Measurements from ENCODE around the gene TEX29. TPM values are rescaled to one million over a fixed set of nuclear protein-coding genes. Genes with fewer than 3 reads are reported as not detected.

The TEX29 gene
- total RNA-seq, 3 donors from 2014 or later (not counting 1 experiment from before 2014, with no cell fraction given) = not detected

GRCh38 chr13:111292710-111293485 lies 27.5 kb upstream of the TEX29 start:
- ATAC-seq = no peak
- Histone ChIP-seq H3K9me3 (ENCODE audit: control insufficient read depth, insufficient read depth, low read length) (no peaks in the 10 kb centered on the region), H3K27ac (ENCODE audit: low read length) (no peak overlapping the region), H3K4me1 (ENCODE audit: control insufficient read depth, insufficient read depth, low read length) (peaks cover 10% of the 10 kb centered on the region), H3K4me3 (ENCODE audit: low read length) (no peak overlapping the region), H3K36me3 (ENCODE audit: control insufficient read depth, insufficient read depth, low read length) (peaks cover 55% of the 10 kb centered on the region), H3K27me3 (ENCODE audit: control insufficient read depth, insufficient read depth, low read length) (no peaks in the 10 kb centered on the region)
- Mint-ChIP-seq H3K9me3 (no peaks in the 10 kb centered on the region), H3K4me3 (no peak overlapping the region), H3K27me3 (ENCODE audit: low read depth in 2 of 2) (no peaks in the 10 kb centered on the region), H3K27ac (no peak overlapping the region), H3K4me1 (peaks cover 19 to 25% of the 10 kb centered on the region in 2 donors), H3K36me3 (peaks cover 12% of the 10 kb centered on the region)
- no peak for TF ChIP-seq CTCF (IDR thresholded peaks at IDR 0.05)
- no peak for DNase-seq
- WGBS (ENCODE audit: insufficient coverage) = 96% methylated on average over 11 of the region's 13 CpGs
- intact Hi-C loops (cut with micrococcal nuclease) = no loop called here

GRCh38 chr13:111295886-111296285 lies 24.6 kb upstream of the TEX29 start:
- TF ChIP-seq CTCF (IDR thresholded peaks at IDR 0.05) = no peak
- H3K9me3 Mint-ChIP-seq = no peaks in the 10 kb centered on the region
- H3K4me1 Mint-ChIP-seq = peaks cover 19 to 25% of the 10 kb centered on the region in 2 donors
- Histone ChIP-seq H3K27ac (ENCODE audit: low read length) (no peak overlapping the region), H3K4me1 (ENCODE audit: control insufficient read depth, insufficient read depth, low read length) (peaks cover 10% of the 10 kb centered on the region), H3K27me3 (ENCODE audit: control insufficient read depth, insufficient read depth, low read length) (no peaks in the 10 kb centered on the region), H3K4me3 (ENCODE audit: low read length) (no peak overlapping the region), H3K36me3 (ENCODE audit: control insufficient read depth, insufficient read depth, low read length) (peaks cover 43% of the 10 kb centered on the region), H3K9me3 (ENCODE audit: control insufficient read depth, insufficient read depth, low read length) (no peaks in the 10 kb centered on the region)
- DNase-seq (no peak), ATAC-seq (no peak)
- peak overlapping the region; percentile 25 for H3K4me3 Mint-ChIP-seq
- intact Hi-C loops (cut with micrococcal nuclease) = no loop called here
- H3K27ac Mint-ChIP-seq = no peak overlapping the region
- H3K27me3 Mint-ChIP-seq (ENCODE audit: low read depth in 2 of 2) = no peaks in the 10 kb centered on the region
- WGBS (ENCODE audit: insufficient coverage) = 89% methylated on average over 9 of the region's 9 CpGs
- H3K36me3 Mint-ChIP-seq = peaks cover 12% of the 10 kb centered on the region

GRCh38 chr13:111296417-111296816 lies 24.0 kb upstream of the TEX29 start:
- Mint-ChIP-seq H3K4me1 (peaks cover 19 to 25% of the 10 kb centered on the region in 2 donors), H3K4me3 (peak overlapping the region; percentile 25), H3K36me3 (peaks cover 12% of the 10 kb centered on the region), H3K27ac (no peak overlapping the region), H3K27me3 (ENCODE audit: low read depth in 2 of 2) (no peaks in the 10 kb centered on the region), H3K9me3 (no peaks in the 10 kb centered on the region)
- WGBS (ENCODE audit: insufficient coverage) = 81% methylated on average over 3 of the region's 6 CpGs
- ATAC-seq = peak in 1 of 3 donors; percentile 35
- Histone ChIP-seq H3K27me3 (ENCODE audit: control insufficient read depth, insufficient read depth, low read length) (no peaks in the 10 kb centered on the region), H3K4me3 (ENCODE audit: low read length) (no peak overlapping the region), H3K4me1 (ENCODE audit: control insufficient read depth, insufficient read depth, low read length) (peaks cover 10% of the 10 kb centered on the region), H3K27ac (ENCODE audit: low read length) (no peak overlapping the region), H3K9me3 (ENCODE audit: control insufficient read depth, insufficient read depth, low read length) (no peaks in the 10 kb centered on the region), H3K36me3 (ENCODE audit: control insufficient read depth, insufficient read depth, low read length) (peaks cover 42% of the 10 kb centered on the region)
- no peak for DNase-seq
- no peak for TF ChIP-seq CTCF (IDR thresholded peaks at IDR 0.05)
- intact Hi-C loops (cut with micrococcal nuclease) = no loop called here
